Stimulated activated CD4-positive, alpha-beta T cell treated with anti-CD3 and anti-CD28 coated beads, Interleukin-4, amount 100 ng/mL, for 1 hour (primary cell): ENCODE measurements around the gene RNF182.
"Not testable (repeated sequence)": the region's sequence is repeated elsewhere in the genome, so short reads cannot be mapped to it uniquely, and the experiment has no call there.

Source experiments
- DNase-seq: peaks from one replicate; pipeline ENCODE4 v3.0.0-alpha.2; 2020

RNF182 gene

GRCh38 chr6:14004258-14004657, 79.5 kb downstream of the RNF182 start:
- DNase-seq: no peak

GRCh38 chr6:14008809-14009208, 84.1 kb downstream of the RNF182 start:
- DNase-seq: no peak

- no peak for DNase-seq
Observed at GRCh38 chr6:14009431-14009830, 84.7 kb downstream of the RNF182 start.

- no peak for DNase-seq
Observed at GRCh38 chr6:14010275-14010674, 85.5 kb downstream of the RNF182 start.

- no peak for DNase-seq
Observed at GRCh38 chr6:14012313-14013030, 87.7 kb downstream of the RNF182 start.

- no peak for DNase-seq
Observed at GRCh38 chr6:14015964-14016363, 91.2 kb downstream of the RNF182 start.

- no peak for DNase-seq
Observed at GRCh38 chr6:14016432-14016831, 91.7 kb downstream of the RNF182 start.

- no peak for DNase-seq
Observed at GRCh38 chr6:14016935-14017625, 92.3 kb downstream of the RNF182 start.

GRCh38 chr6:14017626-14018475, 93.1 kb downstream of the RNF182 start:
- no peak for DNase-seq

GRCh38 chr6:14018559-14018958, 93.8 kb downstream of the RNF182 start:
- DNase-seq: not testable (repeated sequence)

- DNase-seq: no peak
Observed at GRCh38 chr6:14020551-14020950, 95.8 kb downstream of the RNF182 start.

GRCh38 chr6:14021449-14021848, 96.7 kb downstream of the RNF182 start:
- no peak for DNase-seq

- no peak for DNase-seq
Observed at GRCh38 chr6:14022673-14023072, 97.9 kb downstream of the RNF182 start.

- DNase-seq: no peak
Observed at GRCh38 chr6:14023855-14024254, 99.1 kb downstream of the RNF182 start.

- no peak for DNase-seq
Observed at GRCh38 chr6:14025160-14025559, 100.4 kb downstream of the RNF182 start.

GRCh38 chr6:14026831-14027539, 102.2 kb downstream of the RNF182 start:
- DNase-seq: no peak

- DNase-seq: no peak
Observed at GRCh38 chr6:14028631-14029030, 103.9 kb downstream of the RNF182 start.

GRCh38 chr6:14029605-14030004, 104.9 kb downstream of the RNF182 start:
- no peak for DNase-seq
